HepG2 (cell line): ENCODE results near the gene BACH2. TPM values are rescaled to one million over a fixed set of nuclear protein-coding genes. Genes with fewer than 3 reads are reported as not detected.

Experiments
- ATAC-seq: fragments of 200-7000 bp; cut with Tn5 transposase; 3 replicates; pipeline ENCODE4 v1.9.1; 2020; ENCODE audit warnings: mild to moderate bottlenecking, moderate library complexity
- BruUV-seq: library from RNA; stranded (reverse); fragments of 400-500 nt; replicated peaks from 2 replicates; lab custom pipeline; 2021; lab: Mats Ljungman, UMichigan
- CTCF ChIA-PET: fragments of 300-600 bp; formaldehyde crosslinking; extraction: SDS; loops from one replicate; lab custom pipeline; 2021; ENCODE audit warnings: low total read pairs, inconsistent platforms, low intra/inter-chr PET ratio; lab: Yijun Ruan, JAX
- POLR2A ChIA-PET: fragments of 350-600 bp; sonication (Branson Sonifier 250); formaldehyde crosslinking; loops from one replicate; lab custom pipeline; 2020; ENCODE audit warnings: antibody characterized with exemption, inconsistent platforms; lab: Yijun Ruan, JAX
- DNase-seq: peaks from one replicate; pipeline ENCODE4 v3.0.0-alpha.2; 2015; ENCODE audit warnings: low spot score
- FAIRE-seq: peaks from 3 replicates; lab custom pipeline; 2011; peaks lifted over from hg19 to GRCh38; lab: Jason Lieb, UNC
- H2AFZ ChIP-seq: one replicate; pipeline ENCODE4 v1.6.1; 2011; ENCODE audit warnings: low read length, inconsistent platforms
- H3K27ac ChIP-seq: fragments of 300-600 bp; 3 replicates; pipeline ENCODE4 v1.8.0; 2011; ENCODE audit warnings: mixed run types, mild to moderate bottlenecking, mixed read lengths, low read length, inconsistent platforms; ENCODE audit not compliant: insufficient read depth; ENCODE audit errors: extremely low read length
- H3K27me3 ChIP-seq, 2 experiments: fragments of 200-600 bp in 1 of 2; 2 replicates in 1 of 2; 3 replicates in 1 of 2; pipeline versions ENCODE4 v1.6.0 to v1.8.0; 2011; ENCODE audit warnings: low read length in 2 of 2, mild to moderate bottlenecking in 2 of 2, moderate library complexity in 2 of 2, inconsistent platforms in 1 of 2; ENCODE audit not compliant: insufficient read depth in 2 of 2, control insufficient read depth in 1 of 2
- H3K36me3 ChIP-seq, 2 experiments: fragments of 200-600 bp in 1 of 2; replicated peaks in 1 of 2; 2 replicates in 1 of 2; 3 replicates in 1 of 2; pipeline versions ENCODE4 v1.5.1 to v1.8.0; 2011; ENCODE audit warnings: low read length in 2 of 2, inconsistent platforms in 1 of 2; ENCODE audit not compliant: insufficient read depth in 2 of 2, control insufficient read depth in 1 of 2
- H3K4me1 ChIP-seq: 2 replicates; pipeline ENCODE4 v1.5.1; 2012; ENCODE audit warnings: low read length, inconsistent platforms; ENCODE audit not compliant: insufficient read depth
- H3K4me2 ChIP-seq: 2 replicates; pipeline ENCODE4 v1.6.0; 2011; ENCODE audit warnings: low read depth, low read length, inconsistent platforms
- H3K4me3 ChIP-seq, 3 experiments: fragments of 200-600 bp in 1 of 3; sonication (generic), shearing (Covaris generic) in 1 of 3; replicated peaks in 1 of 3; 2 replicates each; pipeline ENCODE4 v1.5.1; 2011 to 2016; ENCODE audit warnings: low read length in 3 of 3, inconsistent platforms in 2 of 3, low read depth in 2 of 3, mild to moderate bottlenecking in 2 of 3, control low read depth in 1 of 3, mixed read lengths in 1 of 3; ENCODE audit not compliant: insufficient read depth in 1 of 3
- H3K79me2 ChIP-seq: one replicate; pipeline ENCODE4 v1.6.1; 2011; ENCODE audit warnings: low read length, inconsistent platforms; ENCODE audit not compliant: insufficient read depth
- H3K9ac ChIP-seq: 2 replicates; pipeline ENCODE4 v1.6.0; 2011; ENCODE audit warnings: mild to moderate bottlenecking, low read depth, low read length, inconsistent platforms; ENCODE audit not compliant: insufficient read depth
- H3K9me3 ChIP-seq: 2 replicates; pipeline ENCODE4 v1.5.1; 2012; ENCODE audit warnings: mild to moderate bottlenecking, low read length
- H4K20me1 ChIP-seq: 2 replicates; pipeline ENCODE4 v1.6.0; 2011; ENCODE audit warnings: inconsistent platforms, mild to moderate bottlenecking, low read length, moderate library complexity; ENCODE audit not compliant: insufficient read depth
- AHR ChIP-seq: IDR thresholded peaks from 2 replicates; pipeline ENCODE4 v1.6.1; 2018; ENCODE audit warnings: missing genetic modification reagents, missing compliant biosample characterization
- ARHGAP35 ChIP-seq: sonication (generic); formaldehyde crosslinking; IDR thresholded peaks from 2 replicates; pipeline ENCODE4 v1.9.0; 2022; ENCODE audit warnings: mild to moderate bottlenecking, inconsistent platforms, moderate library complexity, missing genetic modification reagents, borderline replicate concordance
- ERF ChIP-seq: IDR thresholded peaks from 2 replicates; pipeline ENCODE4 v1.6.1; 2018; ENCODE audit warnings: missing biosample characterization, missing genetic modification reagents
- MBD4 ChIP-seq: IDR thresholded peaks from 2 replicates; pipeline ENCODE4 v1.6.1; 2012; ENCODE audit warnings: low read length, inconsistent platforms, borderline replicate concordance
- NFIB ChIP-seq: sonication (generic); formaldehyde crosslinking; IDR thresholded peaks from 2 replicates; pipeline ENCODE4 v1.9.0; 2021; ENCODE audit warnings: missing genetic modification reagents, mild to moderate bottlenecking, borderline replicate concordance
- ZFP1 ChIP-seq: IDR thresholded peaks from 2 replicates; pipeline ENCODE4 v1.6.1; 2016
- ZFP62 ChIP-seq: sonication (generic); formaldehyde crosslinking; IDR thresholded peaks from 2 replicates; pipeline ENCODE4 v1.4.0; 2020; ENCODE audit warnings: missing genetic modification reagents
- ZNF343 ChIP-seq: sonication (generic); formaldehyde crosslinking; IDR thresholded peaks from 2 replicates; pipeline ENCODE4 v1.4.0; 2020; ENCODE audit warnings: mild to moderate bottlenecking, missing genetic modification reagents
- ZNF446 ChIP-seq: sonication (generic); formaldehyde crosslinking; IDR thresholded peaks from 2 replicates; pipeline ENCODE4 v1.5.0; 2020; ENCODE audit warnings: mild to moderate bottlenecking, missing genetic modification reagents
- ZNF556 ChIP-seq: sonication (generic); formaldehyde crosslinking; IDR thresholded peaks from 2 replicates; pipeline ENCODE4 v1.4.0; 2020; ENCODE audit warnings: mild to moderate bottlenecking, missing genetic modification reagents, borderline replicate concordance
- WGBS: methylation state at CpG from one replicate; pipeline ENCODE4 v1.1.6; 2017; ENCODE audit warnings: low lambda C conversion rate; 5-methylcytosine and 5-hydroxymethylcytosine counted together
- in situ Hi-C: cut with HindIII; loops from 2 replicates; pipeline ENCODE4 v1.10.0; 2017; ENCODE audit warnings: low pct_unique_long_range_greater_than_20kb; ENCODE audit not compliant: extremely low pct_ligation_motif_present
- intact Hi-C: fragments of 100-400 bp; cut with micrococcal nuclease; formaldehyde crosslinking; loops from one replicate; pipeline ENCODE4 v1.10.0; 2022; ENCODE audit not compliant: unreplicated experiment
- polyA plus RNA-seq, 8 experiments: library from polyadenylated mRNA; depleted of rRNA in 3 of 8; stranded (reverse) in 7 of 8; unstranded in 1 of 8; fragments of >200 nt; fragmentation: Illumina TruSeq in 4 of 8; extraction: Trizol in 4 of 8; gene quantifications; 2 replicates each; pipeline versions ENCODE4 v1.2.1 to v1.2.3, GENCODE V29; 2011 to 2016; ENCODE audit warnings: low read depth in 4 of 8, missing spikeins in 1 of 8, mixed read lengths in 1 of 8; ENCODE audit not compliant: insufficient read depth in 1 of 8
- total RNA-seq, 5 experiments: library from RNA; depleted of rRNA; stranded (reverse); fragments of >200 nt; fragmentation: Illumina TruSeq; extraction: Trizol; gene quantifications; 2 replicates each; pipeline ENCODE4 v1.2.3, GENCODE V29; 2016; ENCODE audit warnings: low read depth in 1 of 5
- TF ChIP-seq, protein P1 (sequence below): sonication (generic); formaldehyde crosslinking; IDR thresholded peaks from 2 replicates; pipeline ENCODE4 v1.5.1; 2020; ENCODE audit warnings: missing genetic modification reagents, mild to moderate bottlenecking, borderline replicate concordance
- TF ChIP-seq, protein P2 (sequence below): sonication (generic); formaldehyde crosslinking; IDR thresholded peaks from 2 replicates; pipeline ENCODE4 v1.5.0; 2020; ENCODE audit warnings: mild to moderate bottlenecking, missing genetic modification reagents, borderline replicate concordance
- TF ChIP-seq, protein P3 (sequence below): sonication (generic); formaldehyde crosslinking; IDR thresholded peaks from 2 replicates; pipeline ENCODE4 v1.4.0; 2020; ENCODE audit warnings: low read depth, mild to moderate bottlenecking, missing genetic modification reagents
- TF ChIP-seq, protein P4 (sequence below): conservative IDR thresholded peaks from 2 replicates; pipeline ENCODE4 v1.6.1; 2018; ENCODE audit warnings: missing genetic modification reagents
- TF ChIP-seq, protein P5 (sequence below): IDR thresholded peaks from 2 replicates; pipeline ENCODE4 v1.6.1; 2012; ENCODE audit warnings: low read length, improper control_type of control experiment

Gene BACH2
- total and polyA plus RNA-seq, 2 of the 13 experiments (the other 11 are each of a cell fraction or from before 2014, with no cell fraction given) = 0.01 TPM; not detected in 1

DNA sequence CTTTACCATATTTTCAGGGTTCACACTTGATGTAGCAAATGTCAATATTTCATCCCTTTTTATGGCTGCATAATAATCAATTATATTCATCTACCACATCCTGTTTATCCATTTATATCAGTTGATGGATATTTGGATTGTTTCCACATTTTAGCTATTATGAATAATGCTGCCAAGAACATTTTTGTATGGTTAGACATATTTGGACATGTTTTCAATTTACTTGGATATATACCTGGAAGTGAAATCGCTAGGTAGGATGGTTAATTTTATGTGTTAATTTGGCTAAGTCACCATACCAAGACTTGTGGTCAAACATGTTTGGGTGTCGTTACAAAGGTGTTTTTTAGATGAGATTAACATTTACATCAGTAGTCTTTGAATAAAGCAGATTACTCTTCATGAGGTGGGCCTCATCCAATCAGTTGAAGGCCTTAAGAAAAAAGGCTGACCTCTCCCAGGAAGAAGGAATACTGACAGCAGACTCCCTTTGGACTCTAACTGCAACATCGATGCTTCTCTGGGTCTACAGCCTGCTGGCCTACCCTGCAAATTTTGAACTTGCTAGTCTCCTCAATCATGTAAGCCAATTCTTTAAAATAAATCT is 196.5 kb downstream of the BACH2 start:
- no peaks in the 10 kb centered on the region for H4K20me1 ChIP-seq
- H3K9ac ChIP-seq = no peak overlapping the region
- no TSS peak for BruUV-seq
- CTCF ChIA-PET = no interaction called here
- H3K4me3 ChIP-seq = no peak overlapping the region
- DNase-seq (no peak), FAIRE-seq (no peak), ATAC-seq (no peak)
- no peaks in the 10 kb centered on the region for H3K79me2 ChIP-seq
- in situ Hi-C loops (no loop called here), intact Hi-C loops (no loop called here)
- 2% methylated on average over 3 of the region's 3 CpGs for WGBS
- H3K4me1 ChIP-seq = 0 out of 2 replicates have a peak, but pooled peaks cover 5% of the 10 kb centered on the region
- H3K9me3 ChIP-seq = no peaks in the 10 kb centered on the region
- TF ChIP-seq, protein P1, sequence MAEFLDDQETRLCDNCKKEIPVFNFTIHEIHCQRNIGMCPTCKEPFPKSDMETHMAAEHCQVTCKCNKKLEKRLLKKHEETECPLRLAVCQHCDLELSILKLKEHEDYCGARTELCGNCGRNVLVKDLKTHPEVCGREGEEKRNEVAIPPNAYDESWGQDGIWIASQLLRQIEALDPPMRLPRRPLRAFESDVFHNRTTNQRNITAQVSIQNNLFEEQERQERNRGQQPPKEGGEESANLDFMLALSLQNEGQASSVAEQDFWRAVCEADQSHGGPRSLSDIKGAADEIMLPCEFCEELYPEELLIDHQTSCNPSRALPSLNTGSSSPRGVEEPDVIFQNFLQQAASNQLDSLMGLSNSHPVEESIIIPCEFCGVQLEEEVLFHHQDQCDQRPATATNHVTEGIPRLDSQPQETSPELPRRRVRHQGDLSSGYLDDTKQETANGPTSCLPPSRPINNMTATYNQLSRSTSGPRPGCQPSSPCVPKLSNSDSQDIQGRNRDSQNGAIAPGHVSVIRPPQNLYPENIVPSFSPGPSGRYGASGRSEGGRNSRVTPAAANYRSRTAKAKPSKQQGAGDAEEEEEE (CRISPR knock-in tag) = no peak
- no peak for TF ChIP-seq AHR (CRISPR knock-in tag)
- TF ChIP-seq, protein P2, sequence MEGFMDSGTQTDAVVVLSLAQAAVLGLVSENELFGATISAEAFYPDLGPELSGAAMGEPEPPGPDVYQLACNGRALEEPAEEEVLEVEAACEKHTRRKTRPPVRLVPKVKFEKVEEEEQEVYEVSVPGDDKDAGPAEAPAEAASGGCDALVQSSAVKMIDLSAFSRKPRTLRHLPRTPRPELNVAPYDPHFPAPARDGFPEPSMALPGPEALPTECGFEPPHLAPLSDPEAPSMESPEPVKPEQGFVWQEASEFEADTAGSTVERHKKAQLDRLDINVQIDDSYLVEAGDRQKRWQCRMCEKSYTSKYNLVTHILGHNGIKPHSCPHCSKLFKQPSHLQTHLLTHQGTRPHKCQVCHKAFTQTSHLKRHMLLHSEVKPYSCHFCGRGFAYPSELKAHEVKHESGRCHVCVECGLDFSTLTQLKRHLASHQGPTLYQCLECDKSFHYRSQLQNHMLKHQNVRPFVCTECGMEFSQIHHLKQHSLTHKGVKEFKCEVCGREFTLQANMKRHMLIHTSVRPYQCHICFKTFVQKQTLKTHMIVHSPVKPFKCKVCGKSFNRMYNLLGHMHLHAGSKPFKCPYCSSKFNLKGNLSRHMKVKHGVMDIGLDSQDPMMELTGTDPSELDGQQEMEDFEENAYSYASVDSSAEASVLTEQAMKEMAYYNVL (CRISPR knock-in tag) = no peak
- no peak for TF ChIP-seq ZNF446 (CRISPR knock-in tag)
- no peak for TF ChIP-seq ZNF556
- TF ChIP-seq, protein P3, sequence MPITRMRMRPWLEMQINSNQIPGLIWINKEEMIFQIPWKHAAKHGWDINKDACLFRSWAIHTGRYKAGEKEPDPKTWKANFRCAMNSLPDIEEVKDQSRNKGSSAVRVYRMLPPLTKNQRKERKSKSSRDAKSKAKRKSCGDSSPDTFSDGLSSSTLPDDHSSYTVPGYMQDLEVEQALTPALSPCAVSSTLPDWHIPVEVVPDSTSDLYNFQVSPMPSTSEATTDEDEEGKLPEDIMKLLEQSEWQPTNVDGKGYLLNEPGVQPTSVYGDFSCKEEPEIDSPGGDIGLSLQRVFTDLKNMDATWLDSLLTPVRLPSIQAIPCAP (CRISPR knock-in tag) = no peak
- TF ChIP-seq NFIB (CRISPR knock-in tag) = no peak
- no peak for TF ChIP-seq ERF (CRISPR knock-in tag)
- TF ChIP-seq ARHGAP35 (CRISPR knock-in tag) = no peak
- TF ChIP-seq, protein P4, sequence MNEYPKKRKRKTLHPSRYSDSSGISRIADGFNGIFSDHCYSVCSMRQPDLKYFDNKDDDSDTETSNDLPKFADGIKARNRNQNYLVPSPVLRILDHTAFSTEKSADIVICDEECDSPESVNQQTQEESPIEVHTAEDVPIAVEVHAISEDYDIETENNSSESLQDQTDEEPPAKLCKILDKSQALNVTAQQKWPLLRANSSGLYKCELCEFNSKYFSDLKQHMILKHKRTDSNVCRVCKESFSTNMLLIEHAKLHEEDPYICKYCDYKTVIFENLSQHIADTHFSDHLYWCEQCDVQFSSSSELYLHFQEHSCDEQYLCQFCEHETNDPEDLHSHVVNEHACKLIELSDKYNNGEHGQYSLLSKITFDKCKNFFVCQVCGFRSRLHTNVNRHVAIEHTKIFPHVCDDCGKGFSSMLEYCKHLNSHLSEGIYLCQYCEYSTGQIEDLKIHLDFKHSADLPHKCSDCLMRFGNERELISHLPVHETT (CRISPR knock-in tag) = no peak
- TF ChIP-seq, protein P5, sequence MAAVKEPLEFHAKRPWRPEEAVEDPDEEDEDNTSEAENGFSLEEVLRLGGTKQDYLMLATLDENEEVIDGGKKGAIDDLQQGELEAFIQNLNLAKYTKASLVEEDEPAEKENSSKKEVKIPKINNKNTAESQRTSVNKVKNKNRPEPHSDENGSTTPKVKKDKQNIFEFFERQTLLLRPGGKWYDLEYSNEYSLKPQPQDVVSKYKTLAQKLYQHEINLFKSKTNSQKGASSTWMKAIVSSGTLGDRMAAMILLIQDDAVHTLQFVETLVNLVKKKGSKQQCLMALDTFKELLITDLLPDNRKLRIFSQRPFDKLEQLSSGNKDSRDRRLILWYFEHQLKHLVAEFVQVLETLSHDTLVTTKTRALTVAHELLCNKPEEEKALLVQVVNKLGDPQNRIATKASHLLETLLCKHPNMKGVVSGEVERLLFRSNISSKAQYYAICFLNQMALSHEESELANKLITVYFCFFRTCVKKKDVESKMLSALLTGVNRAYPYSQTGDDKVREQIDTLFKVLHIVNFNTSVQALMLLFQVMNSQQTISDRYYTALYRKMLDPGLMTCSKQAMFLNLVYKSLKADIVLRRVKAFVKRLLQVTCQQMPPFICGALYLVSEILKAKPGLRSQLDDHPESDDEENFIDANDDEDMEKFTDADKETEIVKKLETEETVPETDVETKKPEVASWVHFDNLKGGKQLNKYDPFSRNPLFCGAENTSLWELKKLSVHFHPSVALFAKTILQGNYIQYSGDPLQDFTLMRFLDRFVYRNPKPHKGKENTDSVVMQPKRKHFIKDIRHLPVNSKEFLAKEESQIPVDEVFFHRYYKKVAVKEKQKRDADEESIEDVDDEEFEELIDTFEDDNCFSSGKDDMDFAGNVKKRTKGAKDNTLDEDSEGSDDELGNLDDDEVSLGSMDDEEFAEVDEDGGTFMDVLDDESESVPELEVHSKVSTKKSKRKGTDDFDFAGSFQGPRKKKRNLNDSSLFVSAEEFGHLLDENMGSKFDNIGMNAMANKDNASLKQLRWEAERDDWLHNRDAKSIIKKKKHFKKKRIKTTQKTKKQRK = no peak
- no peak for TF ChIP-seq ZNF343 (CRISPR knock-in tag)
- no peak for TF ChIP-seq MBD4
- no peak for TF ChIP-seq ZFP1
- no peak for TF ChIP-seq ZFP62 (CRISPR knock-in tag)
- no peak overlapping the region for H3K4me2 ChIP-seq
- H3K27me3 ChIP-seq = peaks cover 0 to 2% of the 10 kb centered on the region in 2 experiments; a peak in 1 of 5 replicates
- H3K36me3 ChIP-seq = no peaks in the 10 kb centered on the region
- H2AFZ ChIP-seq = no peak overlapping the region
- no peak overlapping the region for H3K27ac ChIP-seq
- POLR2A ChIA-PET = no interaction called here
